VCaP (cell line): ENCODE results near the gene PRKD1.

ENCODE experiments used
- H3K27ac ChIP-seq: fragments of 450-650 bp; 2 replicates; pipeline ENCODE4 v1.5.1; 2017
- CTCF ChIP-seq: fragments of 450-650 bp; conservative IDR thresholded peaks from 2 replicates; pipeline ENCODE4 v1.5.1; 2017; ENCODE audit warnings: mild to moderate bottlenecking, moderate library complexity

Gene PRKD1

DNA sequence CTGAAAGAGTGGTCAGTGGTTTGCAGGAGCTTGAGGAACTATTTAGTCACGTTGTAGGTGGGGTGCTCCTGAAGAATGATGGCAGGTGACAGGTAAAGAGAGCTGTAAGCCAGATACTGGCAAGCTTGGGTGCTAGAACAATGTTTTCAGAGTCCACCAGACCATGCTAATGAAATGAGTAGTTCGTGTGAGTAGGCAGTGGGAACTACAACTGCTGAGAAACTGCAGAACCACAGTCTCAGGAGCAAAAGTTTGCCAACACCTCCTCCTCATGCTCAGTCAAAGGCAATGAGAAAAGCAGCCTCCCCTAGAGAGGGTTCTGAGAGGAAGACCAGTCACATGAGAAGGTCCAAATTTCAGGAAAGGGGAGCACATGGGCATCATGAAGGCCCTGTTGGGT lies 91.3 kb downstream of the PRKD1 start:
- no peak overlapping the region for H3K27ac ChIP-seq
- no peak for TF ChIP-seq CTCF

DNA sequence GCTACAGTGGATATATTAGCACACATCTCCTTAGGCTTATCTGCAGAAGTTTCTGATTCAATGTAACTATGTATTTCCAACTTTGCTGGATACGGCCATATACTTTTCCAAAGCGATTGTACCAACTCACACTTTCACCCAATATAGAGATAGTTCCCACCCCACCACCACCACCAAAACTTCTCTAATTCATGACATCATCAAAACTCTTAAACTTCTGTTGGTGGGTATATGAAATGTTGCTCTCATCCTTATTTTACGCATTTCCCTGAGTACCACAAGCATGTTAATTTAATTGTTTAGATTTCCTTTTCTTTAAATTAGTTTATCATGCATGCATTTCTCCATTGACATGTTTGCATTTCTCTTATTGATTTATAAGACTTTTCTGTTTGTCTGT lies 95.6 kb downstream of the PRKD1 start:
- no peak overlapping the region for H3K27ac ChIP-seq
- TF ChIP-seq CTCF, result no peak

DNA sequence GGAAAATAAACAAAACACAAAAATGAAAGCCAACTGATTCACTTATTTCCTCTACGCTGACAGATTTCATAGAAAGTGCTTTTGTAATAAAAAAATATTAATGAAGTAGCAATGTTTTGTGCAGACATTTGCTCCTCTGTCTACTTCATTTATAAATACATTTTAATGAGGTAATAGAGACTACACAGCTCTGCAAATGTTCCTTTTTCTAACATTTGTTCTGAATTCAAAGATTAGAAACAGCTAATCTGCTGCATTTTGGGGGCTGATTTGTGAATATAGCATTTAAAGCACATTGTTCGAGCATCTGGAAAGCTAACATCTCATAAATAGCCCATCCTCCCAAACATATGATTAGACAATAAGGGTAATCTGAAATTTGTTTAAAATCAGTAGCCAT lies 97.8 kb downstream of the PRKD1 start:
- TF ChIP-seq CTCF, result no peak
- H3K27ac ChIP-seq, result no peak overlapping the region

- peak overlapping the region; percentile 86 for H3K27ac ChIP-seq
- no peak for TF ChIP-seq CTCF
Observed at GRCh38 chr14:29823816-29824215, 103.8 kb downstream of the PRKD1 start.

GRCh38 chr14:29822430-29822709 lies 105.3 kb downstream of the PRKD1 start:
- H3K27ac ChIP-seq, result peak overlapping the region; percentile 86
- TF ChIP-seq CTCF, result no peak

DNA sequence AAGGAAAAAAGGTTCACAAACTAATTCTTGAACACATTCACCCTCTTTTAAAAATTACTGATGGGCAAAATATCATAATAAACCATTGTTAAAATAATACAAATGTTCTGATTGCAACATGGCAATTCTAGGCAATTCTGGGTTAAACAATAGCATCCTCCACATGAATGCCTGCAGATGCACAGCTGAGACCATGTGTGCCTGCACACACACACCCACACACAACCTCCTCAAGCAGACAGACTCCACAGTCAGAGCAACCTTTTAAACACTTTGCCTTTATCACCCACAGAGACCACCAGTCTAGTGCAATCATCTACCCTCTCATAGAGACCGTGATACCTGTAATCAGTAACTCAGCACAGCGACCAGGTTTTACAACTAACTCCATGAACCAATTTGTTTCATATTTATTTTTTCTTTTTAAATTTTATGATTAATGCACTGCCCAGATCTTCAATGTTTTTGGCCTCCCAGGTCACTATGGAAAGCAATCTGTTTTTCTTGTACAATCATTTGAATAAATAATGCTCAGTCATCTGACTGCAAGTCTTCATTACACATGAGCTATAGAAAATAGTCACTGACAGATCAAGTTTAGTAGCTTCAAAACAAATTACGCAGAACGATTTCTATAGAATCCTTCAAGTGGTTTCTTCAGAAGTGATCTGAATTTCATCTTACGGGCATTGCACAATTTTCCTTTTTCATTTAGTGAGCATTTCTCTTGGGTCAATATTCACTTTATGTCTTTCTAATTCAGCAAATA lies 105.8 kb downstream of the PRKD1 start:
- no peak for TF ChIP-seq CTCF
- peak overlapping the region; percentile 86 for H3K27ac ChIP-seq

- H3K27ac ChIP-seq, result peak overlapping the region; percentile 86
- TF ChIP-seq CTCF, result no peak
Observed at GRCh38 chr14:29821242-29821641, 106.4 kb downstream of the PRKD1 start.
